GM18870 (cell line): ENCODE data around the gene RBM47.

ENCODE experiments used
- ATAC-seq: cut with Tn5 transposase; IDR thresholded peaks from one replicate; pipeline ENCODE4 v1.9.1; 2021; ENCODE audit warnings: moderate library complexity; ENCODE audit not compliant: unreplicated experiment

RBM47 gene

DNA sequence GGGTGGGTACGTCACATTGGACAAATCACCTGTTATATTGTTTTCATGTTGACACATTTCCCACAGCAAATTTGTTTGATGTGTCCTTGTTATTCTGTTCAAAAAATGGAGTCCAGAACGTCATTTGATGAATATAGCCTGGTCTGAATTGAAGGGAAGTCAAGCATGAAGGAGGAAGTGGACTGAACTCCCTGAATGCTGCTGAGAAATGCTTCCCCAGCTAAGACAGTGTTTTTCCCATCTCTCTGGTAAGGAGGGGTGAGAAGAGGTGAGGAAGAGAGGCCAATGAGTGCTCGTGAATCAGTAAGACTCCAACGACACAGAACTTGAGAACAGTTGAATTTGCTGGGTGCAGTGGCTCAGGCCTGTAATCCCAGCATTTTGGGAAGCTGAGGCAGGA lies 127.4 kb downstream of the RBM47 start:
- no peak for ATAC-seq

DNA sequence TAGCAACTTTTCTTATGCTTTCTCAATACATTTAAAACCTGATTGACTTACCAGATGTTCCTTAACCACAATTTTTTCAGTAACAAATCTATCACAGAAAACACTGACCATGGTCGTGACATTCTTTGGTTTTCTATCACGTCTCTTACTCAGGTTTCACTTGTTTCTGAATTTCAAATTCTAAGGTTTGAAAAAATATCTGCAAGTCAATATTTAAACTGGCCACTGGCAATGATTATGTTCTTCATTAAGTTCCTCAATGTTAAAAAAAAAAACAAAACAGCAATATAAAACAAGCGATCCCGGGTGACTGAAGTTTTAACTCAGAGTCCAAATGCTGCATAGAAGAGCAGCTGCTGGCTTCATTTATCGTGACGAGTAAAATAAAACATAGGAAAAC lies 128.9 kb downstream of the RBM47 start:
- ATAC-seq, result no peak

DNA sequence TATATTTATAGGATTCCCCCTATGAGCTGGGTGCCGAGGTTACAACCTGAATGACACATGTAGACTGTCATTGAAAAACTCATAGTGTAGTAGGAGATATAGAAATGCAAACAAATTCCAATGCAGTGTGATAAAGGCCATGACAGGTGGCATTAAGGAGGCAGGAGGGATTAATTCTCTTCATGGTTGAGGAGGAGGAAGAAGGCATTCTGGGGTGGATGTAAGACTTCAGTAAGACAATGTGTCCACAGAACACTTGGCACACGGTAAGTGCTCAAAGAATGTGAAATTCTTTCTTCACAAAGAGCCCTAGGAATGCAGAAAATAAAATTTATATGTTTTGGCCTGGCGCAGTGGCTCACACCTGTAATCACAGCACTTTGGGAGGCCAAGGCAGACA lies 136.5 kb downstream of the RBM47 start:
- ATAC-seq, result no peak

DNA sequence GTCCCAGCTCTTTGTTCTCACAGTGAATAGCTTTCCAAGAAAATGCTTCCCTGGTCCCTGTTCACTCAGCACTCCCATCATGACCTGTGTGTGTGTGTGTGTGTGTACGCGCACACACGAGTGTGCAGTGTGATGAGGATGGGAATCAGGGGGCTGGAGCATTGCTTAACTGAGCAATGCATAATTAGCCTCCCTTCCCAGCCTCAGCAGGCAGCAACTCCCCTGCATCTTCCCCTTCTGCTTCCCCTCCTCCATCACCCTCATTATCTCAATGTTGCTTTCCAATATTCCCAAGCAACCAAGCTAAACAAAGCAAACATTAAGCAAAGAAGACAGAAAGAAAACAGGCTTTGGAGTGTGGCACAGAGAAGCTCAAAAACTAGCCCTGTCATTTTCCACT lies 137.0 kb downstream of the RBM47 start:
- ATAC-seq, result no peak

DNA sequence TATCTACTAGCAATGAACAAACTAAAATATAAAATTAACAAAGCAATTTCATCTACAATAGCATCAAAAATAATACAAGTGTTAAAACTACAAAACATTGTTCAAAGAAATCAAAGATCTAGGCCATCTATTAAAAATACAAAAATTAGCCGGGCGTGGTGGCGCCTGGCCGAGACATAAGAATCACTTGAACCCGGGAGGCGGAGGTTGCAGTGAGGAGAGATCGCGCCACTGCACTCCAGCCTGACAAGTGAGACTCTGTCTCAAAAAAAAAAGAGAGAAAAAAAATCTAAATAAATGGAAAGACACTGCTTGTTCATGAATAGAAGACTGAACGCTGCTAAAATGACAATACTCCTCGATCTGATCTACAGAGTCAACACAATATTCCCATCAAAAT lies 139.2 kb downstream of the RBM47 start:
- ATAC-seq, result no peak

DNA sequence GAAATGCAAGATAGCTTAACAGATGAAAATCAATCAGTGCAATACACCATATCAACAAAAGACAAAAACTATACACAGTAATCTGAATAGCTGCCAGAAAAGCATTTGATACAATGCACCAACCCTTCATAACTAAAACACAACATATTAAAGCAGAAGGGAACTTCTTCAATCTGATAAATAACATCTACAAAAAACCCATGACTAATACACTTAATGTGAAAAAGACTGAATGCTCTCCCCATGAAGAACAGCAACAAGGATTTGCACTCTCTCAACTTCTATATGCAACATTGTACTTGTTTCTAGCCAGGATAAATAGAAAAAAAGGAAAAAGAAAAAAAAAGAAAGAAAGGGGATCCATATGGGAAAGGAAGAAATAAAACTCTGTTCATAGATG lies 139.7 kb downstream of the RBM47 start:
- ATAC-seq, result no peak

DNA sequence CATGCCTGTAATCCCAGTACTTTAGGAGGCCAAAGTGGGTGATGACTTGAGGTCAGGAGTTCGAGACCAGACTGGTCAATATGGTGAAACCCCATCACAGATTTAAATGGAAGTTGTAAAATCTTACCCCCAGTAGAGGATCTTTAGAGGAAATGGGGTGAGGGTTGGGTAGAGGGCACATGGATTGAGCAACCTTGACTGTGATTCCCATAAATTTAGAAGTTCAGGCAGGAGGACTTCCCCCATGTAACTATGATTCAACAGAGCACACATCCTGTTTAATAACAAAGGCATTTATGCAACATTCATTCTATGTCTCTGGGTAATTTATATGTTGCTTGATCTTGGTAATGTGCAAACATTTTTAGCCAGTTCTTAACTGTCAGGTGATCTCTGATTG lies 143.1 kb downstream of the RBM47 start:
- no peak for ATAC-seq

DNA sequence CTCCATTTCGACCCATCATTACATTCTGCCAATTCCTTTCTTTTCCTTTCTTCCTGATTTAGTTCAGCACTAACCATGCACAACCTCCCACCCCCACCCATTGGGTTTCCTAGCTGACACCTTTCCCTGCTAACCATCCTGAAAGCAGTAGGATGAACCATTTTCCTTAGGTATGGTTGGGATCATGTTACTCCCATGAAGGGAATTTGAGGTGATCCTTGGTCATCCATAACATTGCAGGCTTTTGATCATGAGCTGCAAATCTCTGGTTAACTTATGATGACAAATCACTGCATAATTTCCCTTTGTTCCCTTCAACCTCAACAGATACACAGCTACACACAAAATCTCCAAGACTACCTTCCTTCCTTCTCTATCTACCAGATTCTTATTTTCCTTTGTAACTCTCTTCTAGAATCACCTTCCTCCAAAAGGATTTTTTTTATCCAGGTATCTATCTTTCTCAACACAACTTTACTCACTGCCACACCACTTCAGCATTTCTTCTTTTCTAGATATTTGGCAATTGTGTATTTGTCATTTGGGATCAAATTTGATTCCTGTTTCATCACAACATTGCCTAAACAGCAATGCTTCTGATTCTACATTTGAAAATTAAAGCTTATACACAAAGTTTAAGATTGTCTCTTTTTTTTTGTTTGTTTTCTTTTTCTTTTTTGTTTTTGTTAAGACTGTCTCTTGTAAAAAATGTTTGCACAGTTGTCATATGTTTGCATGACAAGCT lies 145.1 kb downstream of the RBM47 start:
- ATAC-seq, result no peak

DNA sequence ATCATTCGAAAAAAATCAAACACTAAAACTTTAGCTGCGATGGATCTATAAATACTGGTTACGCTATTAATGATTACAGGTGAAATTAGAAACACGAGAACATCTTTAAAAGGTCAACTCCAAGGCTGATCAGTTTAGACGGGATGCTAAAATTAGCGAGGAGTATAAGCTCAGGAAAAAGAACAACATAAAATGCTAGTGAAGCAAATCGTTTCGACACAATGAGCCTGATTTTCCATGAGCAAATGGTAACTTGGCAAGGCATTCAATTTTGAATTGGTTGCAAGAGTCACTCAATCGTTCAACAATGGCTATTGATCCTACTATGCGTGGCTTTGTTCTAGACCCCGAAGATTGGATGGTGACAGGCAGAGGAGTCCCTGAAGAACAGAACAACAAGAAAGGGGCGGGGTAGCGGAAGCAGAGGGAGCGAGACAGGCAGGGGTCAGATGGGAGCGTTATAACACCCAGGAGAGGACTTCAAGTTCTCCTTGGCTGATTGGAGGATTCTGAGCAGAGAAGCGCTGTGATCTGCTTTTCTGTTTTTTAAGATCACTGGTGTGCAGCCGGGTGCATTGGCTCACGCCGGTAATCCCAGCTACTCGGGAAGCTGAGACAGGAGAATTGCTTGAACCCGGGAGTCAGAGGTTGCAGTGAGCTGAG lies 146.5 kb downstream of the RBM47 start:
- ATAC-seq, result no peak

DNA sequence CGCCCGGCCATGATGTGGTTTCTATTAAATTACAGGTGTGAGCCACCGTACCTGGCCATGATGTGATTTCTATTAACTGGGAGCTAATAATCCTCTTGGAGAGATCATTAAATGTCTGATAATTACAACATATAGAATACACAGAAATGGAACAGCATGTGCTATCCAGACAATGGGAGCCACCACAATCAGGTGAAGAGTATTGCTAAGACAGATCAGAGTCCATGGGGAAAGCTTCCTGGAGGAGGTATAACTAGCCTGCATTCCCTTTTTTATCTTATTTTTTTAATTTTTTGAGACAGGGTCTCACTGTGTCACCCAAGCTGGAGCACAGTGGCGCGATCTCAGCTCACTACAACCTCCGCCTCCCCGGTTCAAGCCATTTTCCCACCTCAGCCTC lies 147.7 kb downstream of the RBM47 start:
- ATAC-seq, result no peak

DNA sequence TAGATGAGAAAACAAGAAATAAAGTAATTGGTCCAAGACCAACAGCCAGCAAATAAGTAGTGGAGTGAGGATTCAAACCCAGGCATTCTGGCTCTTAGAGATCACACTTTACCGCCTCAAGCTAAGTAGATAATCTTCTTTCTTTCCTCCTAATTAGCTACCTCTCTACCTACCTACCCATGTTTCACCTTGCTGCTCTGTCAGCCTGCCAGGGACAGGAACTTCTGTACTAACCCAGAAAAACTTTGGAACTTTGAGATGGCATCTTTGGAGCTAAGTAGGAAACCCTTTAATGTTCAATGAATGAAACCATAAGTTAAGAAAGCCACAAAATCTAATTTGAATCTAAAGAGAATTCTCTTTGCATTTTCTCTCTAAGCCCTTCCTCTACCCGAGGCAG lies 149.4 kb downstream of the RBM47 start:
- ATAC-seq, result no peak

DNA sequence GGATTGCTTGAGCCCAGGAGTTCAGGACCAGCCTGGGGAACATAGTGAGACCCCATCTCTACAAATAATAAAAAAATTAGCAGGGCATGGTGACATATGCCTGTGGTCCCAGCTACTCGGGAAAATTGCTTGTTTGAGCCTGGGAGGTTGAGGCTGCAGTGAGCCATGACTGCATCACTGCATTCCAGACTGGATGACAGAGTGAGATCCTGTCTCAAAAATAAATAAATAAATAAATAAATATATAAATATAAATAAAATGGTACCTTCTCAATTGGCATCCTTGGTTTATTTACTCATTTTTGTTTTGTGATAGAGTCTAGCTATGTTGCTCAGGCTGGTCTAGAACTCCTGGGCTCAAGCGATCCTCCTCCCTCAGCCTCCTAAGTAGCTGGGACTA lies 150.3 kb downstream of the RBM47 start:
- no peak for ATAC-seq

DNA sequence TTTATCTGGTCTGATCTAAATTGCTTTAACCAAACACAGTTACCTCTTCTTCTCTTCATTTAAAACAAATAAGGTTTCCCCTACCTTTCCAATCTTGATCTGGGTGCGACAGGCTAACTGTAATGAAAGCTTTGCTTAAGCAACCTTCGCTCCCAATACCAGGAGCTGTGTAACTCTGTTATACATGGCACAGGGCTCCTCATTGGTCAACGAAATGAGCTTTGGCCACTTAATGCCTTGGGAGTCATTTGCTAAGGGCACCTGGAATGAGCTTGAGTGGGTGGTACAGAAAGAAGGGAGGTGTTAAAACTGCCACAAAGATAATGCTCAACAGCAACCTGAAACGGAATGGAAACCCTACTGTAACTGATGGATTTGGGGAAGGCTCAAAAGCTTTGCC lies 154.1 kb downstream of the RBM47 start:
- no peak for ATAC-seq

DNA sequence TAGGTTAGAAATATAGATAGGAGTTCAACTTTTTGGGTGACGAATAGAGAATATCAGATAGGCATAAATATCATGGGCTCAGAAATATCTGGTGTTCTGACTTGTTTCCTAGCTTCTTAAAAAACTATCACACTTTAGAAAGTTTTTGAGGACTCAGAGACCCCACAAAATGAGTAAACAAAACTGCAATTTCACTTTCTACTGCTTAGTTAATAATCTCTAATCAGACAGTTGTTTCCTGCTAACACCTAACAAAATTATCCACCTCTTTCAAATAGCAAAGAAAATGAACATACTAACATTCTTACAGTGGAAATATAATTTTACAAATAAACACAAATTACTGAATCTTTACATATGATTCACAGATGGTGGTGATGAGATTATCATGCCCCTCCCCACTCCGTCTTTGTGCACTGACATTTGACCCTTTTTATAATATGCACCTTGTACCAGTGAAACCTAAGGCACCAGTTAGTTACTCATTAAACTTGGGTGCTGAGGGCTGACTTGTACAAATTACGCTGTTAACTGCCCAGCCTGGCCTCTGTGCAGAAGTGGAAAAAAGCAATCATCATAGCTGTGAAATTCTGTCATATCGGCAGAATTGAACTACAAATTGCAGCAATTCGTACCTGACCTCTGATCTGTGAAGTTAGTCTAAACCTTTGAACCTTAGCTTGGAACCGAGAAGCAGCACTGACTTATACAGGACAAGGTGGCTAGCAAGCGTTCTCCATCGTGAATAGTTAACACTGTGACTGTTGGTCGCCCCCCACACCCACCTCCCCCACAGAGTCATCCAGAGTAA lies 155.9 kb downstream of the RBM47 start:
- ATAC-seq, result no peak

DNA sequence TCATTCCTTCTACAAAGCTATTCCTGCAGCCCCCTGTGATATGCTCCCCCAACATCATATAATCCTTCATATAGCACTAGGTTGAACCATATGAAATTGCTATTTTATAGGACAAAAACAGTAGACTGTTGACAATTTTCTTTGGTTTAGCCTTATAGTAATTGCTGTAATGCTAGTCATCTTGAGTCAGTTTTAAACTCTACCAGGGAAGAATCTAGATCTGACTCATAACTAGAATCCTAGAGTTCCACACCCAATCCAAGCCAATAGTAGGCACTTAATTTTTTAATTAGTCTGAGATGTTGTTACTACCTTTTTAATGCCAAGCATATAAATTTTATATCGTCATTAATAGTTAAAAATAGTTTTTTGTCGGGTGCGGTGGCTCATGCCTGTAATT lies 157.7 kb downstream of the RBM47 start:
- no peak for ATAC-seq

DNA sequence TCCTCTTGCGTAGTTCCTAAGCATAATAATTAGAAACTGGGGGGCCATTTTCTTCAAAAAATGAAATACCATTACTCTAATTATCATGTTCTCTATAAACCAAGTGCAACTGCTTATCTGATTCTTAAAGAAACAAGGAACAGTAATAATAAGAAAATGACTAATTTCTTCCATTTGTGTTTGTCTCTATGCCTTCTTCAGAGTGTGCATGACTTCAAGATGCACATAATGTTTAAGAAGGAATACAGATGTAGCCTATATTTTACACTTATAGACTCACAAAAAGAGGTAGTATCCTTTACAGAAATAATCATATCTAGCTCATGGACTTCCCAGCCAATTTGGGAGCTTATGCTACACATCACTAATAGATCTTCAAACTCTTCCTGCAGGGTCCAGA lies 162.9 kb downstream of the RBM47 start:
- ATAC-seq, result no peak

DNA sequence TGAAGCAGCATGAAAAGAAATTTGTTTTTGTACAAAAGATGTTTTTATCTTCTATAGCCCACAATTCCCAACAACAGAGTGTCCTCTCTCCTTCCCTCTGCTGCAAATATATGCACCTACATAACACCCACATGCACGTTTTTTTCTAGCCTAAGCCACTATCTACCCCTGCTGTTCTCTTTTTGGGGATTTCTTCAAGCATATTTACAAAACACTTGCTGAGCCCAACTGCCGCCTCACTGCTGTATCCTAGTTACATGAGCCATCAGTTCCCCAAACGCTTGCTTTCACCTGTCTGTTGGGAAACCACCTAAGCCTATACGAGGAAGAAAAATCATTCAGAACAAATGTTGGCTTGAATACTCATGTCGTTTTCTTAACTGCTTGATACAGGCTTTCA lies 167.3 kb downstream of the RBM47 start:
- ATAC-seq, result peak; percentile 68

DNA sequence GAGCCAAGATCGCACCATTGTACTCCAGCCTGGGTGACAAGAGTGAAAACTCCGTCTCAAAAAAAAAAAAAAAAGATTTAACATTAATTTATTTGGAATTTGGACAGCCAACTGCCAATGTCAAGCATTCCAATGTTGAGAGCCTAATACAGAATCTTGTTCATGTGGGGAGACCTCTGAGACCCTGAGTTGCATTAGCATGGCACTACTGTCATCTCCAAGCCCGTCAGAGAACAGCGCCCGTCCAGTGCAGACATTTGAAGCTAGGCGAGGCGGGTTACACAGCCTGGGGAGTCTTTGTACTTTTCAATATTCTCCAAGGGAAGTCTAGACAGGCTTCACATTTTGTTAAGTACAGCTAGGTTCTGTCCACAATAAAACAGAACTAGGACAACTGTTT lies 167.8 kb downstream of the RBM47 start:
- no peak for ATAC-seq

DNA sequence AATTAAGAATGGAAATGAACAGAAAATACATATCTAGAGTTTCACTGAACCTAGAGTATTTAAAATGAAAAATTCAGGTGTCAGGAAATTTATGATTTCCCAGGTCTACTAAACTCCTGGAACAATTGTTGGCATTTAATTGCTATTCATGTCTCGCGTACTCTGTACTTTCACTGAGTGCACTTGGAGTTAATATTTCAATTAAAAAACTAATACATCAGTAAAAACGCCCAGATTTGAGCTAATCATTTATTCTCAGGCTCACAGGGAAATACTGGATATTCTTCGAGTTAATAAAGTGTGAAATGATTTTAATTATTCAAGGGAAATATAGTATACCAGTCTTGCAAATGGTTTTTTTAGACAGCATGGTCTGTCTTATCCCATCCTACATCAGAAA lies 168.6 kb downstream of the RBM47 start:
- ATAC-seq, result no peak

DNA sequence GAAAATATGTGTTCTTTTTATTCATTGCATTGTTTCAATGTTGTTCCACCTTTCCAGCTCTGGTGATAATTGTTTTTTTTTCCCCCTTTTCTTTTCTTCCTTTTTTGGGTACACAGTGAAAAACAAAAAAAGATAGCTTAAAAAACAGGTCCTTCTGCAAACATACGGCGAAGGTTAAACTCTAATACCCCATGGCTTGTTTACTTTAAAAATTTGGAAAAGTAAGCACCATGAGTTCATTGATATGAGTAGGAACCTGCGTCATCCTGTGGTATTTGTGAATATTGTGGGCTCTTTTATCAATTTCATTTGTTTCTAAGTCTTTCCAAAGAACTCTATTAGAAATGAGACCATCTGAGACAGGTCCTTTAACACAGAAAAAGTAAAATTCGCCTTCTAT lies 171.0 kb downstream of the RBM47 start:
- no peak for ATAC-seq

DNA sequence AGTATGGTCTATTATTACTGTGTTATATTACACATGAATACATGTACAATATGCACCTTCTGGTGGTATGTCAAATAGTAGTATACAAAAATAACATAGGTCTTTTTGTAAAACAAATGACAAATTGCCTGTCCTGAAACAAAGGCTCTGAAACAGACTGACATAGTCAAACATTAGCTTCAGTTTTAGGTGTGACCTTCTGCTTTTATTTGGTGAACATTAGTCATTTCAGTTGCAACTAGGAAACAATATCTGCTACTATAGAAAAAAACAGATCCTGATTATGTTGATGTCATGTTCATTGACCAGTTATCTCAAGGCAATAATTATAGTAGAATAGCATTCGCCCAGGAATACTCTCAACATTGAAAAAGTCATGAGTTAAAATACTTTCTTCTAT lies 171.6 kb downstream of the RBM47 start:
- no peak for ATAC-seq

DNA sequence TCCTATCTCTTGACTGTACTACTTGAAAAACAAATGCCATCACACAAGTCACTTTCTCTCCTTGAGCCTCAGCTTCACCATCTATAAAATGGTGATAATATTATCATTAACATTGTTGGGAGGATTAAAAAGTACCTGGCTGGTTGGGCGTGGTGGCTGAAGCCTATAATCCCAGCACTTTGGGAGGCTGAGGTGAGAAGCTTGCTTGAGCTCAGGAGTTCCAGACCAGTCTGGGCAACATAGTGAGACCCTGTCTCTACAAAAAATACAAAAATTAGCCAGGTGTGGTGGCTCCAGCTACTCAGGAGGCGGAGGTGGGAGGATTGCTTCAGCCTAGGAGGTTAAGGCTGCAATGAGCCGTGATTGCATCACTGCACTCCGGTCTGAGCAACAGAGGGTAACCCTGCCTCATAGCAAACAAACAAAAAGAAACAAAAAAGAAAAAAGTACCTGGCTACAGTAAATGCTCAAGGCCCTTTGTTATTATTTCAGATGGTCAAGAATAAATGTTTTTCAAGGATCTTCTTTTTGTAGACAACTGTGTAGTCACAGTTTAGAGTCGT lies 174.2 kb downstream of the RBM47 start:
- ATAC-seq, result no peak
